Ovary (tissue), 9 donors: ENCODE data around the gene SUGCT. TPM values are rescaled to one million over a fixed set of nuclear protein-coding genes. Genes with fewer than 3 reads are reported as not detected.

Source experiments
- DNase-seq, 5 donors: peaks; one replicate each; pipeline ENCODE4 v3.0.0-alpha.2; 2019 to 2020
- H3K27ac ChIP-seq, 2 donors: fragments of 200-600 bp; one replicate each; pipeline versions ENCODE4 v1.5.1 to v1.8.0; 2019 to 2022
- H3K27me3 ChIP-seq: fragments of 200-600 bp; one replicate; pipeline ENCODE4 v1.8.0; 2022
- H3K36me3 ChIP-seq: fragments of 200-600 bp; sonication (generic); one replicate; pipeline ENCODE4 v1.5.1; 2019
- H3K4me1 ChIP-seq: one replicate; pipeline ENCODE4 v1.8.1; 2013; ENCODE audit warnings: mild to moderate bottlenecking, moderate library complexity; ENCODE audit not compliant: insufficient read depth
- H3K4me3 ChIP-seq: fragments of 200-600 bp; sonication (generic); one replicate; pipeline ENCODE4 v1.5.1; 2017
- H3K9me3 ChIP-seq, 2 donors: fragments of 200-600 bp in 1 of 2; sonication (generic) in 1 of 2; one replicate each; pipeline versions ENCODE4 v1.5.1 to v1.8.1; 2013 to 2019; ENCODE audit warnings: mild to moderate bottlenecking in 1 of 2, moderate library complexity in 1 of 2
- EP300 ChIP-seq: sonication (generic); formaldehyde crosslinking; IDR thresholded peaks from one replicate; pipeline ENCODE4 v1.6.1; 2017; ENCODE audit warnings: antibody characterized with exemption
- POLR2A ChIP-seq: fragments of 450-650 bp; IDR thresholded peaks from one replicate; pipeline ENCODE4 v1.6.1; 2017; ENCODE audit warnings: antibody characterized with exemption, mild to moderate bottlenecking, moderate library complexity
- WGBS, 3 donors: extraction: QIAGEN DNeasy Blood & Tissue Kit in 1 of 3; methylation state at CpG; one replicate each; pipeline versions ENCODE4 v1.1.5 to v1.1.7; 2013 to 2017; 5-methylcytosine and 5-hydroxymethylcytosine counted together
- intact Hi-C, 4 donors: fragments of 100-400 bp; cut with DNase I; formaldehyde crosslinking; loops; one replicate each; pipeline versions ENCODE4 v1.11.0 to v1.15.1; 2022 to 2023
- polyA plus RNA-seq, 2 donors: library from polyadenylated mRNA; stranded (reverse); fragments of 200-250 nt in 1 of 2; fragments of 350-450 nt in 1 of 2; fragmentation: Illumina TruSeq in 1 of 2; extraction: RNeasy Lipid Tissue Mini Kit (QIAGEN cat#74804) in 1 of 2; gene quantifications; one replicate each; pipeline ENCODE4 v1.2.3, GENCODE V29; 2013 to 2014
- total RNA-seq, 7 donors: library from RNA; depleted of rRNA in 2 of 7; stranded (reverse); fragments of >200 nt in 2 of 7; fragmentation: NEBNext Ultra II Directional in 3 of 7; extraction: Animal tissue kit (Norgen Biotek cat#: 25700) in 3 of 7; gene quantifications; one replicate each; pipeline versions ENCODE4 v1.1.0 to v1.2.4, GENCODE V29; 2016 to 2023
- TF ChIP-seq, protein P1 (sequence below), 3 donors: fragments of 450-650 bp in 2 of 3; fragments of 200-600 bp in 1 of 3; IDR thresholded peaks; one replicate each; pipeline versions ENCODE4 v1.5.1 to v1.8.0; 2016 to 2022; ENCODE audit warnings: antibody characterized with exemption in 3 of 3, mild to moderate bottlenecking in 1 of 3
- donor health status: DM: no; HTN: no; CAD: no; lungs with moderate emphysema.
- donor health status: DM: no; HTN: no; CAD: no.
- donor health status: Bipolar disorder and iron deficiency.
- donor health status: DM: yes; HTN: yes; CAD: no.
- donor health status: DM: no; HTN: no; CAD: no.
- donor health status: DM: yes; HTN: yes; CAD: no.

SUGCT gene
- total and polyA plus RNA-seq, 9 donors, result 3.4 to 9.3 (median 7.8) TPM

DNA sequence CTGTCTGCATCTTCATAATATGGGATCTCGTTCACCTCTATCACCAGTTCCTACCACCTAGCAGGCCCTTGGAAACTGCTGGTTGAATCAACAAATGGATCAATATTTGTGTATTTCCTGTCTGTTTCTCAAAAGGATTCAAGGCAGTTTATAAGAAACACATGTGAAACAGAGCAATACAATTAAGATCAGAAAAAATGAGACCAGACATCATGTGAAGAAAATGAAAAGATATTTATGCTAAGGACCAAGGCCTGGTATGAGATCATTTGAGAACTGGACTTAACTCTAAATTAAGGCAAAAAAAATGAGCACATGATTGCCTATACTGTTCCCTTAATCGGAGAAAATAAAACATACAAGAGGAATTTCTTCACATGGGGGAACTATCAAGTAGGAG lies 589.0 kb downstream of the SUGCT start:
- Histone ChIP-seq H3K9me3 (no peaks in the 10 kb centered on the region), H3K36me3 (no peaks in the 10 kb centered on the region), H3K4me1 (no peaks in the 10 kb centered on the region), H3K27ac (no peak overlapping the region), H3K27me3 (no peaks in the 10 kb centered on the region), H3K4me3 (no peak overlapping the region)
- intact Hi-C loops, result no loop called here
- DNase-seq, result no peak
- TF ChIP-seq EP300, result no peak
- TF ChIP-seq, protein P1, sequence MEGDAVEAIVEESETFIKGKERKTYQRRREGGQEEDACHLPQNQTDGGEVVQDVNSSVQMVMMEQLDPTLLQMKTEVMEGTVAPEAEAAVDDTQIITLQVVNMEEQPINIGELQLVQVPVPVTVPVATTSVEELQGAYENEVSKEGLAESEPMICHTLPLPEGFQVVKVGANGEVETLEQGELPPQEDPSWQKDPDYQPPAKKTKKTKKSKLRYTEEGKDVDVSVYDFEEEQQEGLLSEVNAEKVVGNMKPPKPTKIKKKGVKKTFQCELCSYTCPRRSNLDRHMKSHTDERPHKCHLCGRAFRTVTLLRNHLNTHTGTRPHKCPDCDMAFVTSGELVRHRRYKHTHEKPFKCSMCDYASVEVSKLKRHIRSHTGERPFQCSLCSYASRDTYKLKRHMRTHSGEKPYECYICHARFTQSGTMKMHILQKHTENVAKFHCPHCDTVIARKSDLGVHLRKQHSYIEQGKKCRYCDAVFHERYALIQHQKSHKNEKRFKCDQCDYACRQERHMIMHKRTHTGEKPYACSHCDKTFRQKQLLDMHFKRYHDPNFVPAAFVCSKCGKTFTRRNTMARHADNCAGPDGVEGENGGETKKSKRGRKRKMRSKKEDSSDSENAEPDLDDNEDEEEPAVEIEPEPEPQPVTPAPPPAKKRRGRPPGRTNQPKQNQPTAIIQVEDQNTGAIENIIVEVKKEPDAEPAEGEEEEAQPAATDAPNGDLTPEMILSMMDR (IDR thresholded peaks at IDR 0.05), result no peak
- TF ChIP-seq POLR2A, result no peak
- 93 to 98% (median 96%) methylated on average over 2 of the region's 2 CpGs for WGBS, 3 donors

DNA sequence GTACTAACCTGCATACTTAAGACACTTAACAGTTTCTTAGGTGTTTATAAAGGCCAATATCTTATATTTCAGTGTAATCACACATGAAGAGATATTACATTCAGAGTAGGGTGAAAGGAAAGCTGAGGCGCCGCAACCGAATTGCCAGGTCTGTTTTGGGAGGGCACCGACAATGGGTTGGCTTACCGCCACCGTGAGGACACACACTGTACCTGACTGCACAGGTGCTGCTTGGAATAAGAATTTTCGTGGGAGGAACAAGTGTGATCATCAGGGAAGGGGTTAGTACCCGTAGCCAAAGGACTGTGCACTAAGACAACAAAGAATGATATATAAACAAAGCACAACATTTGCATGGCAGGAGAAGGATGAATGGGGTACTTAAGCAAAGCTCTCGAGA lies 591.8 kb downstream of the SUGCT start:
- H3K4me1 ChIP-seq, result no peaks in the 10 kb centered on the region
- no peak overlapping the region for H3K4me3 ChIP-seq
- TF ChIP-seq EP300 (no peak), POLR2A (no peak)
- TF ChIP-seq, protein P1 (IDR thresholded peaks at IDR 0.05), result no peak
- H3K9me3 ChIP-seq, result no peaks in the 10 kb centered on the region
- intact Hi-C loops, result no loop called here
- 87 to 93% (median 90%) methylated on average over 9 of the region's 9 CpGs for WGBS, 3 donors
- H3K27ac ChIP-seq, result no peak overlapping the region
- DNase-seq, result no peak
- no peaks in the 10 kb centered on the region for H3K27me3 ChIP-seq
- no peaks in the 10 kb centered on the region for H3K36me3 ChIP-seq

DNA sequence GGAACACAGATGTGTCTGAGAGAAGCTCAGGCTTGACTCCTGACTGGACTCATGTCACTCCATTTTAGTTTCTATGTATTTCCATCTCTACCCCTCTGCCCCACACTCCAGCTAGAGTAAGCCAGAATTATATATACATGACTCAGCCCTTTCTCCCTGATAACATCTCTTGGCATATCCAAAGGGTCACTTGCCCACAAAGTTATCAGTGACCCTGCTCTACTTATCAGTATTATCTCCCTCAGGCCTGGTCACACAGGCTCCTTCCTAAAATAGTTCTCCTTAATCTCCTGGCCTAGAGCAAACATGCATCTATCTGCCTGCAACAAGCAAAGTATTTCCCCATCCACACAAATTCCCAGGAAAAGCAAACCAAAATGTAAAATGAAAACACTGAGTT lies 598.3 kb downstream of the SUGCT start:
- Histone ChIP-seq H3K27ac (no peak overlapping the region), H3K4me1 (no peaks in the 10 kb centered on the region), H3K9me3 (no peaks in the 10 kb centered on the region), H3K4me3 (no peak overlapping the region), H3K36me3 (no peaks in the 10 kb centered on the region), H3K27me3 (no peaks in the 10 kb centered on the region)
- intact Hi-C loops, result no loop called here
- no peak for TF ChIP-seq EP300
- TF ChIP-seq, protein P1 (IDR thresholded peaks at IDR 0.05), result no peak
- no peak for TF ChIP-seq POLR2A
- no peak for DNase-seq

DNA sequence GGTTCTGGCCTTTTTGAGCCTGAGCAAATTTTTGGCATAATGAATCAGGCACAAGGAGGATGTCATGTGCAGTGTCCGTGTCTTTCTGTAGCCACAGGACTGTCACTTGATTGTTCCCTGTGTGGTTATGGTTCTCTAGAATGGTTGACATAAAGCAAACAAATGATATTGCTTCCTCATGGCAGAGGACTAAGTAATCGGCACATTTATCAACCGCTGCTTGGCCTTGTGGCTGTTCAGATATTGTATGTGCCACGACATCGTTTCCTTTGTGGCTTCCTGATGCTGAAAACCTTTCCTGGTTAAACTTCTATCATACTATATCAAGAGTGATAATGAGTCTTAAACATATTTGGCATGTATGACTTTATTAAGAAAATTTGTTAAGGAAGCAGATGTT lies 598.8 kb downstream of the SUGCT start:
- Histone ChIP-seq H3K4me3 (no peak overlapping the region), H3K4me1 (no peaks in the 10 kb centered on the region), H3K27ac (no peak overlapping the region), H3K27me3 (no peaks in the 10 kb centered on the region), H3K9me3 (no peaks in the 10 kb centered on the region), H3K36me3 (no peaks in the 10 kb centered on the region)
- TF ChIP-seq EP300 (no peak), POLR2A (no peak)
- TF ChIP-seq, protein P1 (IDR thresholded peaks at IDR 0.05), result no peak
- DNase-seq, result no peak
- intact Hi-C loops, result no loop called here
- WGBS, 3 donors, result 72 to 82% (median 75%) methylated on average over 5 of the region's 5 CpGs

DNA sequence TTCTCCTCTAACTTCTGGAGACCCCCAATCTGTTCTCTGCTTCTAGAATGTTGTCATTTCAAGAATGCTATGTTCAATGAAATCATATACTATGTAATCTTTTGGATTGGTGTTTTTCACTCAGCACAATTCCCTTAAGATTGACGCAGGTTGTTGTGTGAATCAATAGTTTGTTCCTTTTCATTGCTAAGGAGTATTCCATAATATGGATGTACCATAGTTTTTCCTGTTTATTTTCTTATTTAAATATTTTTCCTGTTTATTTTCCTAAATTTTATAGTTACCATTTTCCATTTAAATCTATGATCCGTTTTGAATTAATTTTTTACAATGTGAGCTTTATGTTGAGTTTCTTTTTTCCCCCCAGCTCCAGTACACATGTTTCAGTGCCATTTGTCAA lies 604.5 kb downstream of the SUGCT start:
- Histone ChIP-seq H3K36me3 (no peaks in the 10 kb centered on the region), H3K4me3 (no peak overlapping the region), H3K27me3 (no peaks in the 10 kb centered on the region), H3K4me1 (no peaks in the 10 kb centered on the region), H3K9me3 (no peaks in the 10 kb centered on the region), H3K27ac (no peak overlapping the region)
- 91 to 97% (median 94%) methylated on average over 2 of the region's 2 CpGs for WGBS, 3 donors
- intact Hi-C loops, result no loop called here
- TF ChIP-seq, protein P1 (IDR thresholded peaks at IDR 0.05), result no peak
- TF ChIP-seq POLR2A, result no peak
- no peak for TF ChIP-seq EP300
- no peak for DNase-seq
